Measurements from ENCODE around the gene MACO1.

DNA sequence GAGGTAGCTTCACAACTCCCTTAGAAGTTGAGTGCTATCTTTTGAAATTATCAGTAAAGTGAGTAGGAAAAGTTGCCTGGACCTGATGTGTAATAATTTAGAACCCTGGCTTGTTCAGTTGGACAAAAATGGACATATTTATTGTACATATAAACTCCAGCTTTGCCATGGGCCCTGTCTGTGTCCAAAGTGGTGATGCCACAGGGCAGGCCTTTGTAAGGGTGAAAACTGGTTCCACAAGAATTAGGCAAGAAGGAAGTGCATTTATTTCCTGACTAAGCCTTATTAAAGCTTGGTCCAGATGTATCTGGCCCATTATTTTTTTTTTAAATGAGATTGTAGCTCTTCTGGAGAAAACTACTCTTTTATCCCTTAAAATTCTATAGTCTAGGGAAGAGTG is 47.9 kb downstream of the MACO1 start:
- TF ChIP-seq, protein P1, sequence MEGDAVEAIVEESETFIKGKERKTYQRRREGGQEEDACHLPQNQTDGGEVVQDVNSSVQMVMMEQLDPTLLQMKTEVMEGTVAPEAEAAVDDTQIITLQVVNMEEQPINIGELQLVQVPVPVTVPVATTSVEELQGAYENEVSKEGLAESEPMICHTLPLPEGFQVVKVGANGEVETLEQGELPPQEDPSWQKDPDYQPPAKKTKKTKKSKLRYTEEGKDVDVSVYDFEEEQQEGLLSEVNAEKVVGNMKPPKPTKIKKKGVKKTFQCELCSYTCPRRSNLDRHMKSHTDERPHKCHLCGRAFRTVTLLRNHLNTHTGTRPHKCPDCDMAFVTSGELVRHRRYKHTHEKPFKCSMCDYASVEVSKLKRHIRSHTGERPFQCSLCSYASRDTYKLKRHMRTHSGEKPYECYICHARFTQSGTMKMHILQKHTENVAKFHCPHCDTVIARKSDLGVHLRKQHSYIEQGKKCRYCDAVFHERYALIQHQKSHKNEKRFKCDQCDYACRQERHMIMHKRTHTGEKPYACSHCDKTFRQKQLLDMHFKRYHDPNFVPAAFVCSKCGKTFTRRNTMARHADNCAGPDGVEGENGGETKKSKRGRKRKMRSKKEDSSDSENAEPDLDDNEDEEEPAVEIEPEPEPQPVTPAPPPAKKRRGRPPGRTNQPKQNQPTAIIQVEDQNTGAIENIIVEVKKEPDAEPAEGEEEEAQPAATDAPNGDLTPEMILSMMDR (conservative IDR thresholded peaks at IDR 0.05; ENCODE audit: low read depth, low read length) = no peak
- TF ChIP-seq EZH2 (IDR thresholded peaks at IDR 0.05; ENCODE audit: borderline replicate concordance, low read depth, low read length, poor library complexity, severe bottlenecking) = no peak
